ENCODE data around the gene NUDT9.

DNA sequence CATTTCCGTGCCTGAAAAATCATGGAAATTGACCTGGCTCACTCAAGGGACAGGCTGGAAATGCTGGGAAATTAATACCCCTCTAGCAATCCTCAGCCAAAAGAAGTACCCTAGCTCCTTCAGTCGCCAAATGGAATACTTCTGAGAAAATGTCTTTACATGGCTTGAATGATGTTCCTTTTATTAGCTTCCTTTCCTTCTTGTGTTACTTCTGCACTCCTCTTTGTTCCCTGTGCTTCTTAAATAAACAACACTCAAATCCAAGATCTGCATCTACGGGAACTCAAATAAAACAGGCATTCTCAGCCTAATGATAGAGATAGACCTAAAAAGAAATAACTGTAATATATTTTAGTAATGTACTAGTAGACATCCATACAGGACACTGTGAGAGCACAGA lies 70.7 kb downstream of the NUDT9 start:
- TF ChIP-seq POLR2AphosphoS5 (IDR thresholded peaks at IDR 0.05; ENCODE audit: low read depth, low read length) = no peak
- TF ChIP-seq, protein P1, sequence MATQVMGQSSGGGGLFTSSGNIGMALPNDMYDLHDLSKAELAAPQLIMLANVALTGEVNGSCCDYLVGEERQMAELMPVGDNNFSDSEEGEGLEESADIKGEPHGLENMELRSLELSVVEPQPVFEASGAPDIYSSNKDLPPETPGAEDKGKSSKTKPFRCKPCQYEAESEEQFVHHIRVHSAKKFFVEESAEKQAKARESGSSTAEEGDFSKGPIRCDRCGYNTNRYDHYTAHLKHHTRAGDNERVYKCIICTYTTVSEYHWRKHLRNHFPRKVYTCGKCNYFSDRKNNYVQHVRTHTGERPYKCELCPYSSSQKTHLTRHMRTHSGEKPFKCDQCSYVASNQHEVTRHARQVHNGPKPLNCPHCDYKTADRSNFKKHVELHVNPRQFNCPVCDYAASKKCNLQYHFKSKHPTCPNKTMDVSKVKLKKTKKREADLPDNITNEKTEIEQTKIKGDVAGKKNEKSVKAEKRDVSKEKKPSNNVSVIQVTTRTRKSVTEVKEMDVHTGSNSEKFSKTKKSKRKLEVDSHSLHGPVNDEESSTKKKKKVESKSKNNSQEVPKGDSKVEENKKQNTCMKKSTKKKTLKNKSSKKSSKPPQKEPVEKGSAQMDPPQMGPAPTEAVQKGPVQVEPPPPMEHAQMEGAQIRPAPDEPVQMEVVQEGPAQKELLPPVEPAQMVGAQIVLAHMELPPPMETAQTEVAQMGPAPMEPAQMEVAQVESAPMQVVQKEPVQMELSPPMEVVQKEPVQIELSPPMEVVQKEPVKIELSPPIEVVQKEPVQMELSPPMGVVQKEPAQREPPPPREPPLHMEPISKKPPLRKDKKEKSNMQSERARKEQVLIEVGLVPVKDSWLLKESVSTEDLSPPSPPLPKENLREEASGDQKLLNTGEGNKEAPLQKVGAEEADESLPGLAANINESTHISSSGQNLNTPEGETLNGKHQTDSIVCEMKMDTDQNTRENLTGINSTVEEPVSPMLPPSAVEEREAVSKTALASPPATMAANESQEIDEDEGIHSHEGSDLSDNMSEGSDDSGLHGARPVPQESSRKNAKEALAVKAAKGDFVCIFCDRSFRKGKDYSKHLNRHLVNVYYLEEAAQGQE (IDR thresholded peaks at IDR 0.05; ENCODE audit: insufficient read depth in 1 of 2, low read depth in 2 of 2, low read length in 2 of 2) = no peak
- no peak for TF ChIP-seq SIN3A (IDR thresholded peaks at IDR 0.05; ENCODE audit: borderline replicate concordance, insufficient read depth, low read length)
- TF ChIP-seq TAF1 (IDR thresholded peaks at IDR 0.05; ENCODE audit: borderline replicate concordance, insufficient read depth, low read length) = no peak
